OCI-M1 (cell line): Measurements from ENCODE around the gene PAX9.

ENCODE experiments used
- DNase-seq: peaks from one replicate; lab custom pipeline; 2025; lab: John Stamatoyannopoulos, UW

The PAX9 gene

GRCh38 chr14:36661506-36662257 lies at the start of gene PAX9:
Gene PAX9, plus strand, starts transcription at chr14:36661860. Its CDS starts 230 bp downstream, at chr14:36662090.
- DNase-seq, result peak; percentile 93

- DNase-seq, result no peak
These were observed 43.8 kb upstream of the PAX9 start for GRCh38 chr14:36617824-36618223.

- DNase-seq, result no peak
These were observed 43.0 kb upstream of the PAX9 start for GRCh38 chr14:36618641-36619040.

- DNase-seq, result no peak
These were observed 42.5 kb upstream of the PAX9 start for GRCh38 chr14:36619131-36619530.

GRCh38 chr14:36619853-36620252 lies 41.8 kb upstream of the PAX9 start:
- no peak for DNase-seq

GRCh38 chr14:36625014-36625413 lies 36.6 kb upstream of the PAX9 start:
- no peak for DNase-seq

GRCh38 chr14:36625436-36625835 lies 36.2 kb upstream of the PAX9 start:
- DNase-seq, result no peak

GRCh38 chr14:36626151-36626550 lies 35.5 kb upstream of the PAX9 start:
- DNase-seq, result peak; percentile 48

GRCh38 chr14:36627981-36628380 lies 33.7 kb upstream of the PAX9 start:
- DNase-seq, result no peak

GRCh38 chr14:36633580-36633979 lies 28.1 kb upstream of the PAX9 start:
- DNase-seq, result no peak

- no peak for DNase-seq
These were observed 14.8 kb upstream of the PAX9 start for GRCh38 chr14:36646664-36647416.

- no peak for DNase-seq
These were observed 14.2 kb upstream of the PAX9 start for GRCh38 chr14:36647417-36647823.

GRCh38 chr14:36647824-36648753 lies 13.6 kb upstream of the PAX9 start:
- no peak for DNase-seq

GRCh38 chr14:36649872-36650650 lies 11.6 kb upstream of the PAX9 start:
- no peak for DNase-seq

GRCh38 chr14:36652542-36653201 lies 9.0 kb upstream of the PAX9 start:
- DNase-seq, result no peak

GRCh38 chr14:36653413-36653812 lies 8.2 kb upstream of the PAX9 start:
- no peak for DNase-seq

GRCh38 chr14:36653962-36654793 lies 7.5 kb upstream of the PAX9 start:
- no peak for DNase-seq

GRCh38 chr14:36654794-36655381 lies 6.8 kb upstream of the PAX9 start:
- no peak for DNase-seq

GRCh38 chr14:36655571-36655962 lies 6.1 kb upstream of the PAX9 start:
- no peak for DNase-seq
